GM23338 (cell line): ENCODE results near the gene FOXJ1.

Experiments used
- CREB1 ChIP-seq: fragments of 250-450 bp; sonication (Bioruptor Pico); IDR thresholded peaks from 2 replicates; pipeline ENCODE4 v1.5.0; 2020; ENCODE audit warnings: low read depth, mild to moderate bottlenecking, moderate library complexity
- CTCF ChIP-seq, 2 experiments: fragments of 200-600 bp in 1 of 2; sonication (generic) in 1 of 2; conservative IDR thresholded peaks; 2 replicates each; pipeline versions ENCODE4 v1.5.1 to v1.6.1; 2016 to 2017; ENCODE audit warnings: antibody characterized with exemption in 2 of 2, low read depth in 2 of 2, mild to moderate bottlenecking in 2 of 2, moderate library complexity in 1 of 2
- EZH2 ChIP-seq: fragments of 200-600 bp; sonication (generic); IDR thresholded peaks from one replicate; pipeline ENCODE4 v1.8.0; 2017; ENCODE audit warnings: antibody characterized with exemption, mild to moderate bottlenecking, low read depth; ENCODE audit not compliant: unreplicated experiment
- EZH2phosphoT487 ChIP-seq: fragments of 200-600 bp; sonication (generic); IDR thresholded peaks from one replicate; pipeline ENCODE4 v1.8.1; 2018; ENCODE audit warnings: antibody characterized with exemption; ENCODE audit not compliant: unreplicated experiment
- POLR2AphosphoS5 ChIP-seq: IDR thresholded peaks from 2 replicates; pipeline ENCODE4 v1.6.1; 2016; ENCODE audit warnings: antibody characterized with exemption, low read depth
- TF ChIP-seq, protein P1 (sequence below): IDR thresholded peaks from one replicate; pipeline ENCODE4 v1.6.1; 2018; ENCODE audit warnings: antibody characterized with exemption; ENCODE audit not compliant: unreplicated experiment

- TF ChIP-seq EZH2phosphoT487 (no peak), EZH2 (no peak), CTCF (conservative IDR thresholded peaks at IDR 0.05; ENCODE audit: low read depth in 2 of 2) (peak in 1 of 2 experiments; percentile 62; a peak in 2 of 4 replicates), POLR2AphosphoS5 (no peak), CREB1 (CRISPR knock-in tag) (no peak)
- TF ChIP-seq, protein P1, sequence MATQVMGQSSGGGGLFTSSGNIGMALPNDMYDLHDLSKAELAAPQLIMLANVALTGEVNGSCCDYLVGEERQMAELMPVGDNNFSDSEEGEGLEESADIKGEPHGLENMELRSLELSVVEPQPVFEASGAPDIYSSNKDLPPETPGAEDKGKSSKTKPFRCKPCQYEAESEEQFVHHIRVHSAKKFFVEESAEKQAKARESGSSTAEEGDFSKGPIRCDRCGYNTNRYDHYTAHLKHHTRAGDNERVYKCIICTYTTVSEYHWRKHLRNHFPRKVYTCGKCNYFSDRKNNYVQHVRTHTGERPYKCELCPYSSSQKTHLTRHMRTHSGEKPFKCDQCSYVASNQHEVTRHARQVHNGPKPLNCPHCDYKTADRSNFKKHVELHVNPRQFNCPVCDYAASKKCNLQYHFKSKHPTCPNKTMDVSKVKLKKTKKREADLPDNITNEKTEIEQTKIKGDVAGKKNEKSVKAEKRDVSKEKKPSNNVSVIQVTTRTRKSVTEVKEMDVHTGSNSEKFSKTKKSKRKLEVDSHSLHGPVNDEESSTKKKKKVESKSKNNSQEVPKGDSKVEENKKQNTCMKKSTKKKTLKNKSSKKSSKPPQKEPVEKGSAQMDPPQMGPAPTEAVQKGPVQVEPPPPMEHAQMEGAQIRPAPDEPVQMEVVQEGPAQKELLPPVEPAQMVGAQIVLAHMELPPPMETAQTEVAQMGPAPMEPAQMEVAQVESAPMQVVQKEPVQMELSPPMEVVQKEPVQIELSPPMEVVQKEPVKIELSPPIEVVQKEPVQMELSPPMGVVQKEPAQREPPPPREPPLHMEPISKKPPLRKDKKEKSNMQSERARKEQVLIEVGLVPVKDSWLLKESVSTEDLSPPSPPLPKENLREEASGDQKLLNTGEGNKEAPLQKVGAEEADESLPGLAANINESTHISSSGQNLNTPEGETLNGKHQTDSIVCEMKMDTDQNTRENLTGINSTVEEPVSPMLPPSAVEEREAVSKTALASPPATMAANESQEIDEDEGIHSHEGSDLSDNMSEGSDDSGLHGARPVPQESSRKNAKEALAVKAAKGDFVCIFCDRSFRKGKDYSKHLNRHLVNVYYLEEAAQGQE = no peak
Observed at GRCh38 chr17:76153202-76153601, 12.2 kb upstream of the FOXJ1 start.
